Esophagus squamous epithelium (tissue), 4 donors: ENCODE results near the gene LUC7L.

Source experiments
- CTCF ChIP-seq, 6 experiments: fragments of 450-650 bp in 4 of 6; fragments of 200-600 bp in 2 of 6; sonication (generic) in 2 of 6; IDR thresholded peaks; one replicate each; pipeline ENCODE4 v1.5.1; 2016 to 2019; ENCODE audit warnings: antibody characterized with exemption in 6 of 6, mild to moderate bottlenecking in 4 of 6, moderate library complexity in 4 of 6
- POLR2A ChIP-seq, 4 donors: fragments of 450-650 bp; IDR thresholded peaks; one replicate each; pipeline ENCODE4 v1.6.1; 2017; ENCODE audit warnings: antibody characterized with exemption in 4 of 4, mild to moderate bottlenecking in 4 of 4, moderate library complexity in 3 of 4

GRCh38 chr16:178668-179015 lies 50.6 kb downstream of the LUC7L start:
- TF ChIP-seq POLR2A (IDR thresholded peaks at IDR 0.05) (no peak), CTCF (IDR thresholded peaks at IDR 0.05) (no peak)
